ENCODE measurements around the gene GP1BA.

GP1BA gene

DNA sequence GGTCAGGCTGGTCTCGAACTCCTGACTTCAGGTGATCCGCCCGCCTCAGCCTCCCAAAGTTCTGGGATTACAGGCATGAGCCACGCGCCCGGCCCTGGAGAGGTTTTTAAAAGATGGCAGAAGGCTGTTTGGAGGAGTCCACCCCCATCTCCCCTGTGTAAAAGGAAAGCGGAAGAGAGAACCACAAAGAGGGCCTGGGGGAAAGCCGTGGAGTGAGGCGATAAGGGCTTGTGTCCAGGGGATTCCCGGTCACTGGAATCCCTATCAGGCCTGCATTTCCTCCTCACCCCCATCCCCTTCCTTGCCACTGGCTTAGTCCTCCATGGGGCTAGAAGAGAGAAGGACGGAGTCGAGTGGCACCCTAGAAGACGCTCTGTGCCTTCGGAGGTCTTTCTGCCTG is at the start of gene GP1BA:
GP1BA (plus strand) TSS at position 315 of the 400 bp plus-strand sequence. CDS start 328 bp downstream, outside the sequence.
- peak; percentile 69 for DNase-seq

DNA sequence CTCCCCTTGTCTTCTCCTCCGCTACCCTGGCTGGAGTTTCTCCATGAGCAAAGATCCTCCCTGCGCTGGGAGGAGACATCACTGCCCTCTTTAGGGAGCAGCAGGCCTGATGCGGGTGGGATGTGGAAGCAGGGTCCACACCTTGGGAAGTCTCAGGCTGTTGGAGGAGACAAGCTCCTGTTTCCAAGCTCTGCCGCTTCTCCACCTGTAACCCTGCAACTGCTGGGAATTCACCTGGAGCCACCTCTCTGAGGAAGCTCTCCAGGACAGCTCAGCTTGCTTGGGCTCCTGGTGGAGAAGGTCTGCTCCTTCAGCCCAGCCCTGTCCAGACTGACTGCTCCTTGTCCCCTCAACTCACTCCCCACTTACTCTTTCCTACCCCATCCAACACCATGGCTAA is 47.6 kb upstream of the GP1BA start:
- no peak for DNase-seq

- DNase-seq: no peak
Measured at GRCh38 chr17:4886830-4887229, 45.2 kb upstream of the GP1BA start.

DNA sequence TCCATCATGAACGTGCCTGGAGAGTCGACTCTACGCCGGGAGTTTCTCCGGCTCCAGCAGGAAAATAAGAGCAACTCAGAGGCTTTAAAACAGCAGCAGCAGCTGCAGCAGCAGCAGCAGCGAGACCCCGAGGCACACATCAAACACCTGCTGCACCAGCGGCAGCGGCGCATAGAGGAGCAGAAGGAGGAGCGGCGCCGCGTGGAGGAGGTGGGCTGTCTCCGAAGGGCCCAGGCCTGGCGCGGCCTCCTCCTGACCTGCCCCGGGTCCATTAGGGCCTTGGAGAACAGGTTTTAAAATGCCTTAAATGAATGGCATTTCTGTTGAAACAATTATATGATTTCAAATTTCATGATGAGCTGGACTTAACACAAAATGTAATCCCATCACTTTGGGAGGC is 44.5 kb upstream of the GP1BA start:
- no peak for DNase-seq

DNA sequence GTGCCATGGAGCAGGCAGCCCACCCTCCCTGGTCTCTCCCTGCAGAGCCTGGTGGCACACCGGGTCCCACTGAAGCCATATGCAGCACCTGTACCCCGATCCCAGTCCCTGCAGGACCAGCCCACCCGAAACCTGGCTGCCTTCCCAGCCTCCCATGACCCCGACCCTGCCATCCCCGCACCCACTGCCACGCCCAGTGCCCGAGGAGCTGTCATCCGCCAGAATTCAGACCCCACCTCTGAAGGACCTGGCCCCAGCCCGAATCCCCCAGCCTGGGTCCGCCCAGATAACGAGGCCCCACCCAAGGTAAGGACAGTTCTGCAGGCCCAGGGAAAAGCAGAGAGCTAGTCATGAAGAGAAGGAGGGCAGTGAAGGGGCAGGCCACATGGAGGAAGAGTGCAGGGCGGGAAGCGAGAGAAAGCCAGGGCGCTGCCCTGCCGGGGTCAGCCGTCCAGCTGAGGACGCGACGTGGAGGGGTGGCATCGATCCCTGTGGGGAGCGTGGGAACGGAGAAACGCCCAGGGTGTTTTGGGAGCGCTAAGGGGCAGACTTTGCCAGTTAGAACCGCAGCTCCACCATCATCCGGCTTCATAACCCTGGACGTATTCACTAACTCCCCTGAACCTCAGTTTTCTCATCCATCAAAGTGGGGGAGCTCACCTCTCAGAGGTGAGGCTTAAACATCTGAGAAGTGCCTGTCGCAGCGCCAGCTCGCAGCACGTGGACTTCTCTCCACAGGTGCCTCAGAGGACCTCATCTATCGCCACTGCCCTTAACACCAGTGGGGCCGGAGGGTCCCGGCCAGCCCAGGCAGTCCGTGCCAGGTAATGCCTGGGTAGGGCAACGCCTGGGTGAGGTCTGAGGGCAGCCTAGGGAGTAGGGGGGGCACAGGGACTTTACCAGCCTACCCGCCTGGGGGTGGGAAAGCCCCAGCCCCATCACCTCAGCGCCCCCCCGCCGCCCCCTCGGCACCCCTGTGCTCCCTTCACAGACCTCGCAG is 40.4 kb upstream of the GP1BA start:
- peak; percentile 36 for DNase-seq

DNA sequence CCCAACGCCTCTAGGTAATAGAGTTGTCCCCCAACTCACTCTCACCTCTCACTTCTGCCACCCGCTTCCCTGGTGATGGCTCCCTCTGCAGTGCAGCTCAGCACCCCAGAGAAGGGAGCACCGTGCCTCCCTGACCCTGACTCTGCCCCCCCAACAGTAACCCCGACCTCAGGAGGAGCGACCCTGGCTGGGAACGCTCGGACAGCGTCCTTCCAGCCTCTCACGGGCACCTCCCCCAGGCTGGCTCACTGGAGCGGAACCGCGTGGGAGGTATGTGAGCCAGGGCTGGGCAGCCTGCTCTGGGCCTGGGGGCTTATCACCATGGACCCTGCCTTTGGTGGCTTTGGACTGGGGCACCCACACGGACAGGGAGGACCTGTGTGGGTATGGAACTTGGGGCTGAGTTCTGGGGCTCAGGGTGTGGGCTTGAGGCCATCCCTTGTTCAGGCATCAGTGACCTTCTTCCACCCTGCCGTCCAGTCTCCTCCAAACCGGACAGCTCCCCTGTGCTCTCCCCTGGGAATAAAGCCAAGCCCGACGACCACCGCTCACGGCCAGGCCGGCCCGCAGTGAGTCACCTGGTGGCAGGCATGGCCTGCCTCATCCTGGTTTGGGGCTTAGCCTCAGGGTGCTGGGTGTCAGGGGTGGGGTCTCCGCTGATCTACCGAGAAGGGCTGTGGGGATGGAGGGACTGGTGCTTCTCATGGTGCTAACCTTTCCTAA is 39.4 kb upstream of the GP1BA start:
- no peak for DNase-seq

GRCh38 chr17:4893272-4893671 is 38.8 kb upstream of the GP1BA start:
- DNase-seq: no peak

DNA sequence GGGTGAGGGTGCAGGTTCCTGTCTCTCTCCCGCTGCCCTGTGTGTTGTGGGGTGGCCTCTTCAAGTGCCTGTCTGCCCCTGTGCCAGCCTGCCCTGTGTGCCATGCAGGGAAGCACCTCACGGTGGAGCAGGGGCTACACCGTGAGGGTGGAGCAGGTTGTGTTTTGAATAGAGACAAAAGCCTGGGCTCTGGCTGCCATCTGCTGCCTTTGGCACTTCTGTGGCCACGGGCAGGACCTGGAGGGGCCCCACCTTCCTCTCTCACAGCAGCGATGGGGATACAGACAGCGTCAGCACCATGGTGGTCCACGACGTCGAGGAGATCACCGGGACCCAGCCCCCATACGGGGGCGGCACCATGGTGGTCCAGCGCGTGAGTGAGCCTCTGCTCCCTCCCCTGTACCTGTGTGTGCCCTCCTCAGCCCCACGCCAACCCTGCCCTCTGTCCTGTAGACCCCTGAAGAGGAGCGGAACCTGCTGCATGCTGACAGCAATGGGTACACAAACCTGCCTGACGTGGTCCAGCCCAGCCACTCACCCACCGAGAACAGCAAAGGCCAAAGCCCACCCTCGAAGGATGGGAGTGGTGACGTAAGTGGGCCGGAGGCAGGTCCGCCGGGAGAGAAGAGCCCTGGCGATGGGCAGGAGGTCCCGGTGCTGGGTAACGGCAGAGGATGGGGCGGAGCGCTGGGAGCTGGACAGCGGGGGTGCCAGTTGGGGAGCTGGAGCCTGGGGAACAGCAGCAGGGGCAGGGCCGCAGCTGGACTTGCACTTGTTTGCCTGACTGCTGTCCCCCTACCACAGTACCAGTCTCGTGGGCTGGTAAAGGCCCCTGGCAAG is 38.1 kb upstream of the GP1BA start:
- no peak for DNase-seq

DNA sequence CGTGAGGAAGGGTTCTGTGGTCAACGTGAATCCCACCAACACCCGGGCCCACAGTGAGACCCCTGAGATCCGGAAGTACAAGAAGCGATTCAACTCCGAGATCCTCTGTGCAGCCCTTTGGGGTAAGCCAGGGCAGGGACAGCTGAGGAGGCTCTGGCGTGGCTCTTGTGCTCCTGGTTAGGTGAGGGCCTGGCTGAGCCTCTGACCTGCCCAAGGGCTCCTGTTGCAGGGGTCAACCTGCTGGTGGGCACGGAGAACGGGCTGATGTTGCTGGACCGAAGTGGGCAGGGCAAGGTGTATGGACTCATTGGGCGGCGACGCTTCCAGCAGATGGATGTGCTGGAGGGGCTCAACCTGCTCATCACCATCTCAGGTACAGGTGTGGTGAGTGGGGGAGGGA is 37.0 kb upstream of the GP1BA start:
- DNase-seq: no peak

- no peak for DNase-seq
Measured at GRCh38 chr17:4895657-4896331, 36.3 kb upstream of the GP1BA start.

DNA sequence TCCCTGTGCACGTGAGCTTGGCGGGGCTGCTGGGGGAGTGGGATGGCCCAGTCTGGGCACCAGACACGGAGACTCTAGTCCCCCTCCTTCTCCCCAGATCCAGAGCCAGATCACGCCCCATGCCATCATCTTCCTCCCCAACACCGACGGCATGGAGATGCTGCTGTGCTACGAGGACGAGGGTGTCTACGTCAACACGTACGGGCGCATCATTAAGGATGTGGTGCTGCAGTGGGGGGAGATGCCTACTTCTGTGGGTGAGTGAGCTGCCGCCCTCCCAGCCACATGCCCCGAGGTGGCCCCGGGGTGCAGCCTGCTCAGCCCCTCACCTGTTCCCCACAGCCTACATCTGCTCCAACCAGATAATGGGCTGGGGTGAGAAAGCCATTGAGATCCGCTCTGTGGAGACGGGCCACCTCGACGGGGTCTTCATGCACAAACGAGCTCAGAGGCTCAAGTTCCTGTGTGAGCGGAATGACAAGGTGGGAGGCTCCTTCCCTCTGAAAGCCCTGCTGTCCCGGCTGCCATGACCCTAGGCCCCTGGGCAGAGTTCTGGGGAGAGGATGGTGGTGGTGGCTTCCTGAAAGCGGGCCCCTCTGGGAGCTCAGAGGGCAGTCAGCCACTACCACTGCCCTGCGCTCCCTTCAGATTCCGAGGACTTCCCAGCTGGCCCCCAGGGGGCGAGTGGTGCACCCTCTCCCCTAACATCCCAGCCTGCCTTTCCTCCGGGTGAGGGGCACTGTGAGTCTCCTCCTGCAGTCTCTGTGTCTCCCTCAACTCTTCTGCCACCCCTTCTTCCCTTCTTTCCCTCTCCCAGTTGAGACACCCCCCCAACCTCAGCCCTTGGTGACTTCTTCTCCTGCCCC is 35.5 kb upstream of the GP1BA start:
- DNase-seq: no peak

GRCh38 chr17:4897198-4897687 is 34.8 kb upstream of the GP1BA start:
- no peak for DNase-seq

GRCh38 chr17:4897785-4898184 is 34.3 kb upstream of the GP1BA start:
- DNase-seq: no peak

- no peak for DNase-seq
Measured at GRCh38 chr17:4898351-4898750, 33.7 kb upstream of the GP1BA start.

DNA sequence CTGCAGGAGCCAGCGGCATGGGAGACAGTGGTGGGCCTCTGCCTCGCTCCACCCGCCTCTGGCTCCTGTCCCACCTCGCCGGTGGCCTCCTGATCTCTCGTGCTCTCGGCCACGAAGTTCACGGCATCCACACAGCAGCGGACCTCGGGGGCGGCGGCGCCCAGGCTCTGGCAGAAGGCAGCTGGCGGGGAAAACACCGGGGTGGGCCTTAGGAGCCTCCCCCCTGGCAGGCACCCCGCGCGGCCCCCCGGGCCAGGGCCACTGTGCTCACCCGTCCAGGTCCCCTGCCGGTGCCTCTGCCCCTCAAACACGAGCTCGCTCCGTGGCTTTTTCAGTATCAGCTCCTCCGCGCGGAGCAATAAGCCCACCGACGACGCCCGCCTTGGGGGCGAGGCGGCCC is 33.1 kb upstream of the GP1BA start:
- DNase-seq: no peak

DNA sequence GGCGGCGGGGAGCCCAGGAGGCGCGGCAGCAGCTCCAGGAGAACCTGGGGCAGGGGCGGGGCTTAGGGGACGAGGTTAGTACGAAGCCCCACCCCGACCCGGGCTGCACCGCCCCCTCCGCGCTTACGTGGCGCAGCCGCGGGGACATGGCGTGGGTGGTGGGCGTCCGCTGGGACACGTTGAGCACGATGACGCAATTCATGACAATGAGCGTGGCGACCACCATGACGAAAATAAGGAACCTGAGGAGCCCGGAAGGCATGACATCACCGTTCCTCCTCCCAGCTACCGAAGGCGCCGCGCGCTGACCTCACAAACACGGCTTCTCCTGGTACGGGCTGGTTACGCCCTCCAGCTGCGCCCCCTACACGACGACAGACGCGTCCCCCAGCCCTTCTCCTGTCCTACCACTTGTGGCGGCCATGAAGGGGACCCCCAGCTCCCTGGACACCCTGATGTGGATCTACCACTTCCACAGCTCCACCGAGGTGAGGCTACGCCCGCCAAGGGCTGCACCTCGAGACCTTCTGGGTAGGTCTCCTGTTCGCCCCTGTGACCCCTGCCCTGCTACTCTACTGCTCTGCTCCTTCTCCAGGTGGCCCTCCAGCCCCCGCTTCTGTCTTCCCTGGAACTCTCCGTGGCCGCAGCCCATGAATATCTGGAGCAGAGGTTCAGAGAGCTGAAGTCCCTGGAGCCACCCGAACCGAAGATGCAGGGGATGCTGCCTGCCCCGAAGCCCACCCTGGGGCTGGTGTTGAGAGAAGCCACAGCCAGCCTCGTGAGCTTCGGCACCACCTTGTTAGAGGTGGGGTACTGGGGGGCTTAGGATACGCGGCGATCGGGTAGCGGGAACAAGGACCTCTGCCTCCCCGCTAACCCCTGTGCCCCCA is 32.5 kb upstream of the GP1BA start, which contains the start of gene C17orf107:
C17orf107 (plus strand) TSS at position 196 of the 890 bp plus-strand sequence; CDS start at position 423, 227 bp downstream.
- peak; percentile 84 for DNase-seq

DNA sequence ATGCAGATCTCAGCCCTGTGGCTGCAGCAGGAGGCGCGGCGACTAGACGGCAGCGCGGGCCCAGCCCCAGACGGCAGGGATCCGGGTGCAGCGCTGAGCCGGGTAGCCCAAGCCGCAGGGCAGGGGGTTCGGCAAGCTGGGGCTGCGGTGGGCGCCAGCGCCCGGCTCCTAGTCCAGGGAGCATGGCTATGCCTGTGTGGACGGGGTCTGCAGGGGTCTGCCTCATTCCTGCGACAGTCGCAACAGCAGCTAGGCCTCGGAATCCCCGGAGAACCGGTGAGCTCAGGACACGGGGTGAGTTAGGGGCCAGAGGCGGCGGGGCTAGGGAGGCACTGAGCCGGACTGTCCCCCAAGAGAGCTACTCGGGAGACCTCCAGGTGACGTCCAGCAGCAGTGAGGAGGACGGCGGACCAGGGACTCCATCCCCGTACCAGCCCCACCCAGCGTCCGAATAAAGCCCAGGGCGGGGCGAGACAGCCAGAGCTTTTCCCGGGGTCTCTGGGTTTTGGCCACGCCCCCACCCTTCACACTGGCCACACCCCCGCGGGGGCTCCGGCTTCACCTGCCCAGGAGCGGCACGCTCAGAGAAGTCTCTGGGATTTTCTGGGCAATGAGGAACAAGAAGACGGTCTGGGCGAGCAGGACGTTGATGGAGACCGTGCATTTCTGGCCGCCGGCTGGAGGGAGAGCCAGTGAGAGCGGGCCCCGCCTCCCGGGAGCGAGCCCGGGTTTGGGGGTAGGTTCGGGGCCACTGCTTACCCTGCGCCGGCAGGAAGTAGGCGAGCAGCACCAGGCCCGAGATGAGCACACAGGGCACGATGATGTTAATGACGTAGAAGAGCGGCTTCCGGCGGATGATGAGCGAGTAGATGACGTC is 31.6 kb upstream of the GP1BA start:
- DNase-seq: peak; percentile 59

GRCh38 chr17:4901108-4901647 is 30.9 kb upstream of the GP1BA start:
- no peak for DNase-seq

Measured in hematopoietic multipotent progenitor cell treated with erythropoietin and hydrocortisone succinate and interleukin-3 and kit ligand, for 4 days (in vitro differentiated cells).